Vagina (tissue), 2 donors: ENCODE data around the gene DNMT3A. TPM values are rescaled to one million over a fixed set of nuclear protein-coding genes. Genes with fewer than 3 reads are reported as not detected.
"Not testable (repeated sequence)": the region's sequence is repeated elsewhere in the genome, so short reads cannot be mapped to it uniquely, and the experiment has no call there.

Experiments used
- DNase-seq, 2 donors: peaks; one replicate each; pipeline ENCODE4 v3.0.0-alpha.2; 2017; ENCODE audit errors: extremely low spot score in 2 of 2
- H3K27ac ChIP-seq: fragments of 200-600 bp; sonication (generic); one replicate; pipeline ENCODE4 v1.5.1; 2019
- H3K27me3 ChIP-seq: fragments of 200-600 bp; sonication (generic); one replicate; pipeline ENCODE4 v1.5.1; 2019
- H3K36me3 ChIP-seq, 2 donors: fragments of 200-600 bp; sonication (generic); one replicate each; pipeline ENCODE4 v1.5.1; 2017 to 2019
- H3K4me1 ChIP-seq: fragments of 200-600 bp; sonication (generic); one replicate; pipeline ENCODE4 v1.5.1; 2019
- H3K4me3 ChIP-seq, 2 donors: fragments of 200-600 bp; sonication (generic); 1 replicate in 1 of 2; 2 replicates in 1 of 2; pipeline ENCODE4 v1.5.1; 2016 to 2019
- H3K9me3 ChIP-seq: fragments of 200-600 bp; sonication (generic); one replicate; pipeline ENCODE4 v1.5.1; 2019
- POLR2A ChIP-seq, 2 donors: fragments of 450-650 bp; IDR thresholded peaks; one replicate each; pipeline ENCODE4 v1.6.1; 2017; ENCODE audit warnings: antibody characterized with exemption in 2 of 2, mild to moderate bottlenecking in 2 of 2, moderate library complexity in 2 of 2
- POLR2AphosphoS5 ChIP-seq, 2 donors: sonication (generic); formaldehyde crosslinking; IDR thresholded peaks; one replicate each; pipeline ENCODE4 v1.9.0; 2017; ENCODE audit warnings: antibody characterized with exemption in 2 of 2, mild to moderate bottlenecking in 2 of 2, low read depth in 1 of 2; ENCODE audit not compliant: insufficient read depth in 1 of 2
- intact Hi-C: fragments of 100-400 bp; cut with DNase I; formaldehyde crosslinking; loops from one replicate; pipeline ENCODE4 v1.15.1; 2023
- total RNA-seq: library from RNA; depleted of rRNA; stranded (reverse); fragments of >200 nt; gene quantifications from one replicate; pipeline ENCODE4 v1.2.3, GENCODE V29; 2016
- TF ChIP-seq, protein P1 (sequence below), 3 experiments: fragments of 450-650 bp in 2 of 3; fragments of 200-600 bp in 1 of 3; sonication (generic) in 1 of 3; IDR thresholded peaks; one replicate each; pipeline ENCODE4 v1.5.1; 2017 to 2019; ENCODE audit warnings: antibody characterized with exemption in 3 of 3, mild to moderate bottlenecking in 2 of 3, moderate library complexity in 2 of 3

The DNMT3A gene
- total RNA-seq, 1 donor from 2014 or later: 28.0 TPM

DNA sequence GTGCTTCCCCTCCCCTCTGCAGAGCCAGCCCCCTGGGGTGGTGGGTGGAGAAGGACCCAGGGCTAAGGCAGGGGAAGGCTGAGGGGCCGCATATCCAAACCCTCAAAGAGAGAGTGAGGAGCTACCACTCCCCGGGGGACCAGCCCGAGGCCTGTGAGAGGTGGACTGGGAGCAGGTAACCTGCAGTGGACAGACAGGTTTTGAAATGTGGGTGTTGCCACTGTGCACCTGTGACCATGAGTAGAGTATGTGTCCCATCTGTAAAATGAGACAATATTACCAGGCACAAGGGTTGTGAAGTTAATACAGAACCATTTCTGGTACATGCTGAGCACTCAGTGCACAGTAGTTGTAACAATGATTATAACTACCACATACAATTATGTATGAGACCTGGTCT is 122.1 kb downstream of the DNMT3A start:
- Histone ChIP-seq H3K9me3 (no peaks in the 10 kb centered on the region), H3K36me3 (no peaks in the 10 kb centered on the region), H3K27me3 (no peaks in the 10 kb centered on the region), H3K4me3 (no peak overlapping the region), H3K4me1 (peaks cover 7% of the 10 kb centered on the region), H3K27ac (no peak overlapping the region)
- TF ChIP-seq POLR2A (IDR thresholded peaks at IDR 0.05) (no peak), POLR2AphosphoS5 (IDR thresholded peaks at IDR 0.05; ENCODE audit: insufficient read depth in 1 of 2, low read depth in 1 of 2) (no peak)
- TF ChIP-seq, protein P1, sequence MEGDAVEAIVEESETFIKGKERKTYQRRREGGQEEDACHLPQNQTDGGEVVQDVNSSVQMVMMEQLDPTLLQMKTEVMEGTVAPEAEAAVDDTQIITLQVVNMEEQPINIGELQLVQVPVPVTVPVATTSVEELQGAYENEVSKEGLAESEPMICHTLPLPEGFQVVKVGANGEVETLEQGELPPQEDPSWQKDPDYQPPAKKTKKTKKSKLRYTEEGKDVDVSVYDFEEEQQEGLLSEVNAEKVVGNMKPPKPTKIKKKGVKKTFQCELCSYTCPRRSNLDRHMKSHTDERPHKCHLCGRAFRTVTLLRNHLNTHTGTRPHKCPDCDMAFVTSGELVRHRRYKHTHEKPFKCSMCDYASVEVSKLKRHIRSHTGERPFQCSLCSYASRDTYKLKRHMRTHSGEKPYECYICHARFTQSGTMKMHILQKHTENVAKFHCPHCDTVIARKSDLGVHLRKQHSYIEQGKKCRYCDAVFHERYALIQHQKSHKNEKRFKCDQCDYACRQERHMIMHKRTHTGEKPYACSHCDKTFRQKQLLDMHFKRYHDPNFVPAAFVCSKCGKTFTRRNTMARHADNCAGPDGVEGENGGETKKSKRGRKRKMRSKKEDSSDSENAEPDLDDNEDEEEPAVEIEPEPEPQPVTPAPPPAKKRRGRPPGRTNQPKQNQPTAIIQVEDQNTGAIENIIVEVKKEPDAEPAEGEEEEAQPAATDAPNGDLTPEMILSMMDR (IDR thresholded peaks at IDR 0.05): no peak
- intact Hi-C loops: no loop called here
- no peak for DNase-seq

DNA sequence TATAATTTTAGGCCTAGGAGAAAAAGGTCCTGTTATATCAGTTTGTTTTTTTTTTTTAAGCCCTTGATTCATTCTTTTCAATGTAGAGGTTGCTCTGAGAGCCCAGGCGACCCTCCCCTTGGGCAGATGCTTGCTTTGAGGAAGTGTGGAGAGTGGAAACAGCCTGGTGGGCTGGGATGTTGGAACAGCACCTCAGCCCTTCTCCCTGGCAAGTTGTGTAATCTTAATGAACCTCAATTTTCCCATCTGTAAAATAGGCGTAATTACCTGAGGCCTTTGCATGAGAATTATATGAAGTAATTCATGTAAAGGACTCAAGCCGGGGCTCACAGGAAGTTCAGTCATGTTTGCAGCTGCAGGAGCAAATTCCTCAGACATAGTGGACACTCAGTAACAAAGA is 123.6 kb downstream of the DNMT3A start:
- no peak overlapping the region for H3K4me3 ChIP-seq
- TF ChIP-seq POLR2AphosphoS5 (IDR thresholded peaks at IDR 0.05; ENCODE audit: insufficient read depth in 1 of 2, low read depth in 1 of 2) (no peak), POLR2A (IDR thresholded peaks at IDR 0.05) (no peak)
- TF ChIP-seq, protein P1 (IDR thresholded peaks at IDR 0.05): no peak
- peaks cover 7% of the 10 kb centered on the region for H3K4me1 ChIP-seq
- H3K36me3 ChIP-seq: no peaks in the 10 kb centered on the region
- DNase-seq: no peak
- intact Hi-C loops: no loop called here
- no peaks in the 10 kb centered on the region for H3K9me3 ChIP-seq
- H3K27me3 ChIP-seq: no peaks in the 10 kb centered on the region
- no peak overlapping the region for H3K27ac ChIP-seq

DNA sequence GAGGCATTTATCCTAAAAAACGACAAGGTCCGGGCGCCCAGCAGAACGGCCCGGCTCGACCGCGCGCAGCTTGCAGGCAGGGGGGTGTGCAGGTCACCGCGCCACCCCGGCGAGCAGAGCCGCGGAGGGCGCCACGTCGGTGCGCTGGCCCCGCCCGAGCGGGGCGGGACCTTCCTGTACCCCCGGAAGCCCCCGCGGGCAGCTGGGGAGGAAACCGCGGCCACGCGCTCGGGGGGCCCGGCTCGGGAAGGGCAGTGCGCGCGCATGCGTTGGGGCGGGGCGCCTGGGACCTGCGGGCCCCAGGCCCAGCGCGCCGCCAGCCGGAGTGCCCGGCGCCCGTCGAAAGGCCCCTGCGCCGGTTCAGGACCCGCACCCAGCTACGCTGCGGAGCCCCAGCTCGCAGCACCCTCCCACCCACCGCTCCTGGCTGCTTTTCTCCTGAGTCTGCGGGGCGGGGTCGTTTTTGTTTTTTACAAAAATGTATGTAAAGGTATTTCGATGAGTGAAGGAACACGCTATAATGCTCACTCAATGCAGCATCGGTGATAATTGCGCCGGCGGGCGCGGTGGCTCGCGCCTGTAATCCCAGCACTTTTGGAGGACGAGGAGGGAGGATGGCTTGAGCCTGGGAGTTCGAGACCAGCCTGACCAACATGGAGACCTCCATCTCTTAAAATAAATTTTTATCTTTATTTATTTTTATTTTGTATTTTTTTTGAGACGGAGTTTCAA is 125.6 kb downstream of the DNMT3A start:
- Histone ChIP-seq H3K36me3 (no peaks in the 10 kb centered on the region), H3K4me3 (peak overlapping the region; percentile 61 to 63), H3K27ac (peak overlapping the region; percentile 82), H3K9me3 (no peaks in the 10 kb centered on the region), H3K27me3 (no peaks in the 10 kb centered on the region), H3K4me1 (peaks cover 7% of the 10 kb centered on the region)
- intact Hi-C loops: no loop called here
- DNase-seq: no peak
- peak in 1 of 2 donors; percentile 26 for TF ChIP-seq POLR2AphosphoS5 (IDR thresholded peaks at IDR 0.05; ENCODE audit: insufficient read depth in 1 of 2, low read depth in 1 of 2)
- no peak for TF ChIP-seq POLR2A (IDR thresholded peaks at IDR 0.05)

DNA sequence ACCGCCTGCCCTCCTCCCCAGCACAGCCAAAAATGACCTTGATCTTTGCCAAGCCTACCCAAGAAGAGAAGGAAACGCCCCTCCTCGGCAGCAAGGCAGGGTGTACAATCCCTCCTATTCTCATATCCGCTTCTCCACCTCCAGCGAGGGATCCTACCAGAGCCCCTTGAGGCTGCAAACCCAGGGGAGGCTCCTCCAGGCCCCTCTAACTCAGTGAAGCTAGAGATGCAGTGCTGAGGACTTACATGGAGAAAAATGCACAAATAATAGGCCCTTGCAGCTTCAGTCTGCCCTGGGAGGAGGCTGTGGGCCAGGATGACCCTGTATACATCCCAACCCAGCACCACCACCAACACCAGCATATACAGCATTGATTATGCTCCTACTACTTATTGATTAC is 126.5 kb downstream of the DNMT3A start:
- no peak for DNase-seq
- no peaks in the 10 kb centered on the region for H3K36me3 ChIP-seq
- no peaks in the 10 kb centered on the region for H3K27me3 ChIP-seq
- peaks cover 7% of the 10 kb centered on the region for H3K4me1 ChIP-seq
- H3K9me3 ChIP-seq: no peaks in the 10 kb centered on the region
- intact Hi-C loops: no loop called here
- TF ChIP-seq, protein P1 (IDR thresholded peaks at IDR 0.05): no peak
- TF ChIP-seq POLR2AphosphoS5 (IDR thresholded peaks at IDR 0.05; ENCODE audit: insufficient read depth in 1 of 2, low read depth in 1 of 2) (no peak), POLR2A (IDR thresholded peaks at IDR 0.05) (no peak)
- peak overlapping the region in 1 of 2 donors; percentile 61 for H3K4me3 ChIP-seq
- H3K27ac ChIP-seq: peak overlapping the region; percentile 82

DNA sequence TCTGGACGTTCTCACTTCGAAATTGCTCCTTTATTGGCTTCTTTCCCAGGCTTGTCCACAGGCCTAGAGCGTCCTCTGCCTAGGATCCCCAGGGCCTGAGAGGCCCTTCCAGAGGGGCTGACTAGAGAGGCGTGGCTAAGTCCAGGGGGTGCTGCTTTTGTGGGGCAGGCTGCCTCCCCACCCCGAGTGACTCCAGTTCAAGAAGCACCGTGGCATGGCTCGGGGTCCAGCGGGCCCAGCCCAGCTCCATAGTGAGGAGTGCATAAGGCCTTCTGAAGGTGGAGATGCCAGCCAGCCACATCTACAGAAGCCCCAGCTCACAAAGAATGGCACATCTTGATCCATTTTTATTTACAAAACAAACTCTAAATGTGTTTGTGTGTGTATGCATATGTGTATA is 128.5 kb downstream of the DNMT3A start:
- Histone ChIP-seq H3K36me3 (no peaks in the 10 kb centered on the region), H3K9me3 (no peaks in the 10 kb centered on the region), H3K27me3 (no peaks in the 10 kb centered on the region), H3K4me1 (peaks cover 7% of the 10 kb centered on the region), H3K27ac (no peak overlapping the region), H3K4me3 (no peak overlapping the region)
- TF ChIP-seq POLR2A (IDR thresholded peaks at IDR 0.05) (no peak), POLR2AphosphoS5 (IDR thresholded peaks at IDR 0.05; ENCODE audit: insufficient read depth in 1 of 2, low read depth in 1 of 2) (no peak)
- TF ChIP-seq, protein P1 (IDR thresholded peaks at IDR 0.05): no peak
- intact Hi-C loops: no loop called here
- DNase-seq: no peak

DNA sequence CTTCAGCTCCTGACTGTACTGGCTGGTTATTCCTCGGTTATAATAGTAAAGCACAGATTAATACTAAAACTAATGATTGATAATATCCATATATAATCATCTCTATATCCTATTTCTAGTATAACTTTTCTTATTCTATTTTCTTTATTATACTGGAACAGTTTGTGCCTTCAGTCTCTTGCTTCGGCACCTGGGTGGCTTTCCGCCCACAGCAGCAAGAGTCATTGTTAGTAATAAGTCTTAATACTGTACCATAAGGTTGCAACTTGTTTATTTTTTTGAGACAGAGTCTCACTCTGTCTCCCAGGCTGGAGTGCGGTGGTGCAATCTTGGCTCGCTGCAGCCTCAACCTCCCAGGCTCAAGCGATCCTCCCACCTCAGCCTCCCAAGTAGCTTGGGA is 130.8 kb downstream of the DNMT3A start:
- H3K4me1 ChIP-seq, intact Hi-C loops, H3K27me3 ChIP-seq, H3K27ac ChIP-seq, H3K36me3 ChIP-seq, H3K4me3 ChIP-seq, DNase-seq, H3K9me3 ChIP-seq: not testable (repeated sequence)
